Coronary artery (tissue), 2 donors: ENCODE results near the gene SCFD2.
"Not testable (repeated sequence)": the region's sequence is repeated elsewhere in the genome, so short reads cannot be mapped to it uniquely, and the experiment has no call there.

ENCODE experiments used
- DNase-seq: peaks from one replicate; pipeline ENCODE4 v3.0.0-alpha.2; 2017; ENCODE audit warnings: low spot score
- H3K27ac ChIP-seq, 2 donors: fragments of 200-600 bp; sonication (generic); one replicate each; pipeline ENCODE4 v1.5.1; 2016 to 2019
- H3K4me3 ChIP-seq: fragments of 200-600 bp; sonication (generic); 2 replicates; pipeline ENCODE4 v1.5.1; 2016; ENCODE audit warnings: mild to moderate bottlenecking, moderate library complexity
- CTCF ChIP-seq: fragments of 200-600 bp; sonication (generic); IDR thresholded peaks from one replicate; pipeline ENCODE4 v1.5.1; 2019; ENCODE audit warnings: antibody characterized with exemption

The SCFD2 gene

GRCh38 chr4:53059871-53060270 lies 306.0 kb downstream of the SCFD2 start:
- no peak for TF ChIP-seq CTCF
- DNase-seq, result no peak
- Histone ChIP-seq H3K4me3 (no peak overlapping the region), H3K27ac (no peak overlapping the region)

GRCh38 chr4:53059256-53059655 lies 306.6 kb downstream of the SCFD2 start:
- DNase-seq, result no peak
- Histone ChIP-seq H3K27ac (no peak overlapping the region), H3K4me3 (no peak overlapping the region)
- TF ChIP-seq CTCF, result no peak

- H3K27ac ChIP-seq, result no peak overlapping the region
- no peak for DNase-seq
- no peak for TF ChIP-seq CTCF
- H3K4me3 ChIP-seq, result no peak overlapping the region
These were observed 308.2 kb downstream of the SCFD2 start for GRCh38 chr4:53057679-53058078.

GRCh38 chr4:53057108-53057507 lies 308.8 kb downstream of the SCFD2 start:
- not testable (repeated sequence) for H3K4me3 ChIP-seq, DNase-seq

GRCh38 chr4:53055716-53056403 lies 310.0 kb downstream of the SCFD2 start:
- DNase-seq, result no peak
- no peak overlapping the region for H3K4me3 ChIP-seq
- no peak for TF ChIP-seq CTCF
- H3K27ac ChIP-seq, result peak overlapping the region; percentile 51 to 71

More at GRCh38 chr4:53057108-53057507, 308.8 kb downstream of the SCFD2 start:
- H3K27ac ChIP-seq, result not testable (repeated sequence)

- no peak overlapping the region for H3K4me3 ChIP-seq
- H3K27ac ChIP-seq, result peak overlapping the region; percentile 51 to 71
- TF ChIP-seq CTCF, result no peak
- DNase-seq, result no peak
These were observed 310.6 kb downstream of the SCFD2 start for GRCh38 chr4:53055274-53055673.

GRCh38 chr4:53050361-53050774 lies 315.5 kb downstream of the SCFD2 start:
- H3K4me3 ChIP-seq, result no peak overlapping the region
- no peak overlapping the region for H3K27ac ChIP-seq
- no peak for TF ChIP-seq CTCF
- DNase-seq, result no peak
